GM12874 (cell line): Measurements from ENCODE around the gene SIRPD.

Experiments used
- TF ChIP-seq, protein P1 (sequence below): IDR thresholded peaks from 2 replicates; pipeline ENCODE4 v1.5.1; 2011; ENCODE audit warnings: low read depth, mild to moderate bottlenecking, control low read depth, low read length, moderate library complexity; ENCODE audit not compliant: insufficient read depth

SIRPD gene

GRCh38 chr20:1562622-1563021 lies 5.1 kb upstream of the SIRPD start:
- TF ChIP-seq, protein P1, sequence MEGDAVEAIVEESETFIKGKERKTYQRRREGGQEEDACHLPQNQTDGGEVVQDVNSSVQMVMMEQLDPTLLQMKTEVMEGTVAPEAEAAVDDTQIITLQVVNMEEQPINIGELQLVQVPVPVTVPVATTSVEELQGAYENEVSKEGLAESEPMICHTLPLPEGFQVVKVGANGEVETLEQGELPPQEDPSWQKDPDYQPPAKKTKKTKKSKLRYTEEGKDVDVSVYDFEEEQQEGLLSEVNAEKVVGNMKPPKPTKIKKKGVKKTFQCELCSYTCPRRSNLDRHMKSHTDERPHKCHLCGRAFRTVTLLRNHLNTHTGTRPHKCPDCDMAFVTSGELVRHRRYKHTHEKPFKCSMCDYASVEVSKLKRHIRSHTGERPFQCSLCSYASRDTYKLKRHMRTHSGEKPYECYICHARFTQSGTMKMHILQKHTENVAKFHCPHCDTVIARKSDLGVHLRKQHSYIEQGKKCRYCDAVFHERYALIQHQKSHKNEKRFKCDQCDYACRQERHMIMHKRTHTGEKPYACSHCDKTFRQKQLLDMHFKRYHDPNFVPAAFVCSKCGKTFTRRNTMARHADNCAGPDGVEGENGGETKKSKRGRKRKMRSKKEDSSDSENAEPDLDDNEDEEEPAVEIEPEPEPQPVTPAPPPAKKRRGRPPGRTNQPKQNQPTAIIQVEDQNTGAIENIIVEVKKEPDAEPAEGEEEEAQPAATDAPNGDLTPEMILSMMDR, result no peak

DNA sequence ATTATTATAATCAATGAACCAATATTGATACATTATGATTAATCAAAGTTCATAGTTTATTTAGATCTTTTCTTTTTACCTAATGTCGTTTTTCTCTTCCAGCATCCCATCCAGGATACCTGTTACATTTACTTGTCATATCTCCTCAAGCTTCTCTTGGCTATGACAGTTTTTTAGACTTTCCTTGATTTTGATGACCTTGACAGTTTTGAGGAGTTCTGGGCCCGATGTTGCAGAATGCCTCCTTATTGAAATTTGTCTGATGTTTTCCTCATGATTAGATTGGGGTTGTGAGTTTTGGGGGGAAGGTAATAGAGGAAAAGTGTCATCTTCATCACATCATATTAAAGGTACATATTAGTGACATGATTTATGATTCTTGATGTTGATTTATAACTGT lies 3.8 kb upstream of the SIRPD start:
- TF ChIP-seq, protein P1, result no peak

GRCh38 chr20:1555952-1556351 lies 1.6 kb downstream of the SIRPD start:
- TF ChIP-seq, protein P1, result no peak

DNA sequence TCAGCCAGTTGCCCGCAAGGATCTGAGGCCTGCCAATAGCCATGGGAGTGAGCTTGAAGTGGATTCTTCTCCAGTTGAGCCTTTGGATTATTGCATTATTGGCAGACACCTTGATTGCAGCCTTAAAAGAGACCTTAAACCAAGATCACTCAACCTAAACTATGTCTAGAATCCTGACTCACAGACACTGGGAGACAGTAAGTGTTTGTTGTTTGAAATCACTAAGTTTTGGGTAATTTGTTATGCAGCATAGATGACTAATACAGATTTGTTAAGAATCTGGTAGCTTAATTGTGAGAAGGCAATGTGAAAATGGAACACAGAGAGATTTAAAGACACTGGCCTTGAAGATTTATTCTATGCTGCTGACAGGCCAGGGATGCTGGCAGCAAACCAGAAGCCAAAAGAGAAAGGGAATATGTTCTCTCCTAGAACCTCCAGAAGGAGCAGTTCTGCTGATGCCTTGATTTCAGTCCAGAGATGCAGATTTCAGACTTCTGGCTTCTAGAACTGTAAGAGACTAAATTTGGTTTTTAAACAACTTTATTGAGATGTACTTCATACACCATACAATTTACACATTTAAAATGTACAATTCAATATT lies 17.6 kb downstream of the SIRPD start:
- TF ChIP-seq, protein P1, result no peak

- TF ChIP-seq, protein P1, result no peak
These were observed 18.9 kb downstream of the SIRPD start for GRCh38 chr20:1538655-1539054.

DNA sequence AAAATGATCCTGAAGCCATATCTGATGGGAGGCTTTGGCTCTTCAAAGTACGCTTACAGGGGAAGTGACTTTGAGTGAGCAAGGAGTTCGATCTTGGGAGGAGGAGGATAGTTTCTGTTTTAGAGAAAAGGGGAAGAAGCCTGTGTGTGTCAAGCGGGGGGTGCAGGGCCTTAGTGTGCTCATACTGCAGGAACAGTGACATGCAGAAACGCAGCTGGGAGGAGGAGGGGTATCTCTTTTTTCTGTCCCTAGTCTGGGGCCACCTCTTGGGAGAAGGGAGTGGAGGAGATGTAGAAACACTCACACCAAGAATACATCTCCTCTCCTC lies 19.8 kb downstream of the SIRPD start:
- TF ChIP-seq, protein P1, result no peak

DNA sequence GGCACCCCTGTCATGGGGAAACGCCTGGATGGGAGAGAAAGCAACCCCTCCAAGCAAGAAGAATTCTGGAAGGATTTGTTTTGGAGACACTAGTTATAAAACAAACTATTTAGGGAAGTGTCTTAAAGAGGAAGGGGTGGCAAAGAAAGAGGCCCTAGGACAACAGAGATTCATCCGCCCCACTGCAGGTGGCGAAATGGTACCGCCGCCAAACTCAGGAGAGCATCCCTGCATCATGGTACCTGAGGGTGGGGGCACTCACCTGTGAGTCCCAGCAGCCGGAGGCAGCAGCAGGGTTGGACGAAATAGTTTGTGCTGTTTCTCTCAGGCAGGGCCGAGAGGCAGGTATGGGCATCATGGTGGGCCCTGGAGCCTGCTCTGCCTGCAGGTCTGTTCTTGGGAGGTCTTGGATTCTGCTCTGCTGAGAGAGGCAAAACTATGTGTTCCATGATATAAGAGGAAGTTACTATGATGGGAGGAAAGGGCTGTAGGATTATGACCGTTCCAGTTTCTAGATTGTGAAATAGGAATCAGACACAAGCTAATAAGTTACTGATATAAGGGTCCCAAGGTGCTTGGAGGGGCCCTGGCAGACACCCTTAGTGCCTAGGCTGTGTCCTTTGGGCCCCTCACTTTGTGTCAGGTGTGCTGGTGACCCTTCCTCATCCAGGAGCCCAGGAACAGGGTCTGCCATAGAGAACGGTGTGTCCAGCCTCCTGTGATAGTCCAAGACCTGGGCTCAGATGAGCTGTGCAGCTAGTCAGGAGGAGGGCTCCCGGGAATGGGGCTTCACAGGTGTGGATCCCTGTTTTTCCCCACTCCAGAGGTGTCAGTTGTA lies 20.4 kb downstream of the SIRPD start:
- TF ChIP-seq, protein P1, result no peak
